Upper lobe of left lung (tissue), 4 donors: ENCODE data around the gene RNF44.

Source experiments
- POLR2A ChIP-seq, 4 donors: fragments of 450-650 bp; IDR thresholded peaks; one replicate each; pipeline ENCODE4 v1.5.1; 2016 to 2017; ENCODE audit warnings: antibody characterized with exemption in 4 of 4, mild to moderate bottlenecking in 2 of 4
- POLR2AphosphoS5 ChIP-seq, 2 donors: sonication (generic); formaldehyde crosslinking; IDR thresholded peaks; one replicate each; pipeline ENCODE4 v1.5.1; 2017; ENCODE audit warnings: antibody characterized with exemption in 2 of 2
- TF ChIP-seq, protein P1 (sequence below), 6 experiments: fragments of 450-650 bp in 4 of 6; fragments of 200-600 bp in 2 of 6; sonication (generic) in 2 of 6; IDR thresholded peaks; one replicate each; pipeline ENCODE4 v1.5.1; 2016 to 2019; ENCODE audit warnings: antibody characterized with exemption in 6 of 6

GRCh38 chr5:176549871-176550270 is 12.7 kb upstream of the RNF44 start:
- TF ChIP-seq, protein P1, sequence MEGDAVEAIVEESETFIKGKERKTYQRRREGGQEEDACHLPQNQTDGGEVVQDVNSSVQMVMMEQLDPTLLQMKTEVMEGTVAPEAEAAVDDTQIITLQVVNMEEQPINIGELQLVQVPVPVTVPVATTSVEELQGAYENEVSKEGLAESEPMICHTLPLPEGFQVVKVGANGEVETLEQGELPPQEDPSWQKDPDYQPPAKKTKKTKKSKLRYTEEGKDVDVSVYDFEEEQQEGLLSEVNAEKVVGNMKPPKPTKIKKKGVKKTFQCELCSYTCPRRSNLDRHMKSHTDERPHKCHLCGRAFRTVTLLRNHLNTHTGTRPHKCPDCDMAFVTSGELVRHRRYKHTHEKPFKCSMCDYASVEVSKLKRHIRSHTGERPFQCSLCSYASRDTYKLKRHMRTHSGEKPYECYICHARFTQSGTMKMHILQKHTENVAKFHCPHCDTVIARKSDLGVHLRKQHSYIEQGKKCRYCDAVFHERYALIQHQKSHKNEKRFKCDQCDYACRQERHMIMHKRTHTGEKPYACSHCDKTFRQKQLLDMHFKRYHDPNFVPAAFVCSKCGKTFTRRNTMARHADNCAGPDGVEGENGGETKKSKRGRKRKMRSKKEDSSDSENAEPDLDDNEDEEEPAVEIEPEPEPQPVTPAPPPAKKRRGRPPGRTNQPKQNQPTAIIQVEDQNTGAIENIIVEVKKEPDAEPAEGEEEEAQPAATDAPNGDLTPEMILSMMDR (IDR thresholded peaks at IDR 0.05), result no peak
- TF ChIP-seq POLR2AphosphoS5 (IDR thresholded peaks at IDR 0.05), result no peak
- TF ChIP-seq POLR2A (IDR thresholded peaks at IDR 0.05), result no peak
